ENCODE data around the gene CSTF3.

Gene CSTF3

GRCh38 chr11:33067294-33067693 is 94.0 kb downstream of the CSTF3 start:
- Histone ChIP-seq H3K9me3 (replicated peaks; ENCODE audit: low read length) (no peaks in the 10 kb centered on the region), H3K4me3 (ENCODE audit: low read length) (no peak overlapping the region), H3K9ac (ENCODE audit: low read depth, low read length) (no peak overlapping the region), H3K36me3 (ENCODE audit: insufficient read depth, low read length) (peaks cover 43% of the 10 kb centered on the region), H3K4me2 (ENCODE audit: low read length) (no peak overlapping the region), H3K27me3 (ENCODE audit: control insufficient read depth, insufficient read depth, low read length) (no peaks in the 10 kb centered on the region), H3K4me1 (ENCODE audit: control insufficient read depth, insufficient read depth, low read length) (peaks cover 4% of the 10 kb centered on the region)

DNA sequence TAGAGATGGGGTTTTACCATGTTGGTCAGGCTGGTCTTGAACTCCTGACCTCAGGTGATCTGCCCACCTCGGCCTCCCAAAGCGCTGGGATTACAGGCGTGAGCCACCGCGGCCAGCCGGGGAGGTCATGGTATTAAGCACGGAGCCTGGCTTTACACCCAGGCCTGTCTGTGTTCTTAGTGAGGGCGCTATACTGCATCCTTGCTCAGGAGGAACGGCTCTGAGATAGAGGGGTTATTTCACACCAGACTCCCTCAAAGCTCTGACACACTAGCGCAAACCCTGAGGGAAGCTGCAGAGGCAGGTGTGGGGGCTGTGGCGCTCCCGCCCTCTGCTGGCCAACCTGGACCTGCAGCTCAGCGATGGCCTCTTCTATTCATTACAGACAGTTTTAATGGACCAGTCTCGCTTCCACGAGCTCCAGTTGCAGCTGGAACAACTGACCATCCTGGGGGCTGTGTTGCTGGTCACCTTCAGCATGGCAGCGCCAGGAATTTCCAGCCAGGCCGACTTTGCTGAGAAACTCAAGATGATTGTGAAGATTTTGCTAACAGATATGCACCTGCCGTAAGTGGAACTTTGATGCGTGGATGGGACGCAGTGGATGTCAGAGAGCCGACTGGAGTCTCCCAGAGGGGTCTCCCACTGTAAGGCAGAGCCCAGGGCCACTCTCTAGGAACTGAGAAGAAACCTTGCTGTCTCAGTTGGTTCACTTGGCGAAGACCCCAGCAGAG is 95.7 kb downstream of the CSTF3 start:
- no peak overlapping the region for H3K9ac ChIP-seq (ENCODE audit: low read depth, low read length)
- peaks cover 38% of the 10 kb centered on the region for H3K36me3 ChIP-seq (ENCODE audit: insufficient read depth, low read length)

DNA sequence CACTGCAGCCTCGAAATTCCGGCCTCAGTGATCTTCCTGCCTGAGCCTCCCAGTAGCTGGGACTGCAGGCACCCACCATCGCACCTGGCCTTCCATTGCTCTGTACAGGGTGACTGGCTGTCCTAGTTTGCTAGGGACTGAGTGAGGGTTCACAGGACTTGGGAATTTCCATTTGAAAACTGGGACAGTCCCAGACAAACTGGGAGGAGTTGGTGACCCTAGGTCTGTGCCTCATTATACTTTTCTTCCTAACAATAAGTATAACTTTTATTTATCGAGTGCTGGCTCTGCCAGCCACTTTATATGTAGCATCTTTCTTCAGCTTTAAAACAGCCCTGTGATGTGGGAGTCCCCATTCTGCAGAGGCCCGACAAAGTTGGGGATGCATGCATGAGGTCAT is 96.4 kb downstream of the CSTF3 start:
- H3K9me3 ChIP-seq (replicated peaks; ENCODE audit: low read length), result no peaks in the 10 kb centered on the region
- peaks cover 40% of the 10 kb centered on the region for H3K36me3 ChIP-seq (ENCODE audit: insufficient read depth, low read length)
- no peak overlapping the region for H3K4me2 ChIP-seq (ENCODE audit: low read length)
- no peak overlapping the region for H3K9ac ChIP-seq (ENCODE audit: low read depth, low read length)
- H3K4me3 ChIP-seq (ENCODE audit: low read length), result no peak overlapping the region
- no peaks in the 10 kb centered on the region for H3K27me3 ChIP-seq (ENCODE audit: control insufficient read depth, insufficient read depth, low read length)
- peaks cover 14% of the 10 kb centered on the region for H3K4me1 ChIP-seq (ENCODE audit: control insufficient read depth, insufficient read depth, low read length)

More for the DNA sequence above, 95.7 kb downstream of the CSTF3 start:
- Histone ChIP-seq H3K27me3 (ENCODE audit: control insufficient read depth, insufficient read depth, low read length) (no peaks in the 10 kb centered on the region), H3K4me1 (ENCODE audit: control insufficient read depth, insufficient read depth, low read length) (peaks cover 14% of the 10 kb centered on the region), H3K4me2 (ENCODE audit: low read length) (no peak overlapping the region), H3K9me3 (replicated peaks; ENCODE audit: low read length) (no peaks in the 10 kb centered on the region), H3K4me3 (ENCODE audit: low read length) (no peak overlapping the region)

DNA sequence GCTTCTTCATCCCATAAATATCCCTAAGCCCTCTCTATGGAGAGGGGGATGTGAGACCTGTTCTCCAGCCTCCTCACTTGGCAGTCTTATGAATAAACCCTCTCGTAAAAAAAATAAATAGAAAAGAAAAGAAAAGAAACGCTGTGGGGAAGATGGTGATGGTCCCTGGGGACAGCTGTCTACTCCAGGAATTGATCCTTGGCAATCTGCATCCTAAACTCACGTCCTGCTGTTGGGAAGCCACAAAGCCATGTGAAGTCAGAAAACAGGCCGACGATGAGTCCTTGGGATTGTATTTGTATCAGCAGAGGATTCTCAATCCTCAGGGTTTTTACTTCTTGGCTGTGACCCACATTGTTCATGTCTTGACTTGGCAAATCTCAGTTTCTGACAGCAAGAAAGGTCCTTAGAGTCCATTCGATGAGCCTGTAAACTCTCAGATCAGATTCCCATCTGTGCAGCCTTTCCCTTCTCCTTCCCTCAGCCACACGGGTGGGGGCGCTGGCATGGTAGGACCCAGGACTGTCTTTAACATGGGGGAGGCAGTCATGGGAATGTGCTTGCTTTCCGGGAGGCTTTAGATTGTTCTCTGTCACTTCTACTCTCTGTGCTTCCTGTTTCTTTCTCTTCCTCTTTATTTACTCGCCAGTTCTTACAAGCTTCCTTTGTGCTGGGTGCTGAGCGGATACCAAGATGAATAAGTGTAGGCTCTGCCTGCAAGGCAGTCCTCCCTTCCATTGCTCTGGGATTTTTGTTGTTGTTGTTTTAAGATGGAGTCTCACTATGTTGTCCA is 97.1 kb downstream of the CSTF3 start:
- H3K4me2 ChIP-seq (ENCODE audit: low read length), result no peak overlapping the region
- H3K9ac ChIP-seq (ENCODE audit: low read depth, low read length), result no peak overlapping the region
- H3K36me3 ChIP-seq (ENCODE audit: insufficient read depth, low read length), result peaks cover 42% of the 10 kb centered on the region
- H3K9me3 ChIP-seq (replicated peaks; ENCODE audit: low read length), result no peaks in the 10 kb centered on the region
- H3K4me1 ChIP-seq (ENCODE audit: control insufficient read depth, insufficient read depth, low read length), result peaks cover 14% of the 10 kb centered on the region
- no peaks in the 10 kb centered on the region for H3K27me3 ChIP-seq (ENCODE audit: control insufficient read depth, insufficient read depth, low read length)
- H3K4me3 ChIP-seq (ENCODE audit: low read length), result no peak overlapping the region

- Histone ChIP-seq H3K36me3 (ENCODE audit: insufficient read depth, low read length) (peaks cover 44% of the 10 kb centered on the region), H3K27me3 (ENCODE audit: control insufficient read depth, insufficient read depth, low read length) (no peaks in the 10 kb centered on the region), H3K9me3 (replicated peaks; ENCODE audit: low read length) (no peaks in the 10 kb centered on the region), H3K9ac (ENCODE audit: low read depth, low read length) (no peak overlapping the region), H3K4me2 (ENCODE audit: low read length) (no peak overlapping the region), H3K4me3 (ENCODE audit: low read length) (no peak overlapping the region), H3K4me1 (ENCODE audit: control insufficient read depth, insufficient read depth, low read length) (peaks cover 14% of the 10 kb centered on the region)
Observed at GRCh38 chr11:33063326-33063881, 97.9 kb downstream of the CSTF3 start.

DNA sequence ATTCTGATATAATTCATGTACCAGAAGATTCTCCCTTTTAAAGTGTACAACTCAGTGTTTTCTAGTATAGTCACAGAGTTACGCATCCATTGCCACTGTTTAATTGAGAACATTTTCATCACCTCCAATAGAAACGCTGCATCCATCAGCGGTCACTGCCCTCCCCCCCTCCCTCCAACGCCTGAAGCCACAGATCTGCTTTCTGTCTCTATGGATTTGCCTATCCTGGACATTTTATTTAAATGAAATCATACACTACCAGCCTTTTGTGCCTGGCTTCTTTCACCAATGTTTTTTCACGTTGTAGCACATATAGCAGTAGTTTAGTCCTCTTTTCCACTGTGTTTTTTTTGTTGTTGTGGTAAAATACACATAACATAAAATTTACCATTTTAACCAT is 99.1 kb downstream of the CSTF3 start:
- Histone ChIP-seq H3K9me3 (replicated peaks; ENCODE audit: low read length) (no peaks in the 10 kb centered on the region), H3K4me3 (ENCODE audit: low read length) (no peak overlapping the region), H3K4me2 (ENCODE audit: low read length) (no peak overlapping the region), H3K36me3 (ENCODE audit: insufficient read depth, low read length) (peaks cover 43% of the 10 kb centered on the region), H3K4me1 (ENCODE audit: control insufficient read depth, insufficient read depth, low read length) (peaks cover 14% of the 10 kb centered on the region), H3K27me3 (ENCODE audit: control insufficient read depth, insufficient read depth, low read length) (no peaks in the 10 kb centered on the region), H3K9ac (ENCODE audit: low read depth, low read length) (no peak overlapping the region)

DNA sequence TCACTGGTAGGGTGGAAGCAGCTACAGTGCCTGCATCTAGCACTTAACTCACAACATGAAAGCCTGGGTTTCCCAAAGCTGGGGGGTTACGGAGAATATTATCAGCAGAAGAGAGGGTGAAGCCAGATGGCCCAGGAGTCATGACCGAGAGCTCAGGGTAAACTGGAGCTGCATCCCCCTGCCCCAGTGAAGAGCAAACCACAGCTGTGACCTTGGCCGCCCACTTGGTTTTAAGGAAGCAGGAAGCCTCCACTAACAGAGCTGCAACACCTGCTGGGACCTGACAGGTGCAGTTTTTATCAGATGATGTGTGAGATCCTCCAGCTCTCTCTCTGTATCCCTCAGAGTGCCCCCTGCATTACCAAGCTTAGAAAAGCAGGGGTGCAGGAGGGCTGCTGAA is 101.0 kb downstream of the CSTF3 start:
- no peaks in the 10 kb centered on the region for H3K27me3 ChIP-seq (ENCODE audit: control insufficient read depth, insufficient read depth, low read length)
- no peaks in the 10 kb centered on the region for H3K9me3 ChIP-seq (replicated peaks; ENCODE audit: low read length)
- no peak overlapping the region for H3K4me3 ChIP-seq (ENCODE audit: low read length)
- no peak overlapping the region for H3K9ac ChIP-seq (ENCODE audit: low read depth, low read length)
- peaks cover 39% of the 10 kb centered on the region for H3K36me3 ChIP-seq (ENCODE audit: insufficient read depth, low read length)
- no peak overlapping the region for H3K4me2 ChIP-seq (ENCODE audit: low read length)
- H3K4me1 ChIP-seq (ENCODE audit: control insufficient read depth, insufficient read depth, low read length), result peaks cover 14% of the 10 kb centered on the region

- Histone ChIP-seq H3K9me3 (replicated peaks; ENCODE audit: low read length) (no peaks in the 10 kb centered on the region), H3K4me2 (ENCODE audit: low read length) (no peak overlapping the region), H3K4me3 (ENCODE audit: low read length) (no peak overlapping the region), H3K27me3 (ENCODE audit: control insufficient read depth, insufficient read depth, low read length) (no peaks in the 10 kb centered on the region), H3K4me1 (ENCODE audit: control insufficient read depth, insufficient read depth, low read length) (peaks cover 14% of the 10 kb centered on the region), H3K36me3 (ENCODE audit: insufficient read depth, low read length) (peaks cover 46% of the 10 kb centered on the region), H3K9ac (ENCODE audit: low read depth, low read length) (no peak overlapping the region)
Observed at GRCh38 chr11:33059331-33060007, 101.8 kb downstream of the CSTF3 start.

DNA sequence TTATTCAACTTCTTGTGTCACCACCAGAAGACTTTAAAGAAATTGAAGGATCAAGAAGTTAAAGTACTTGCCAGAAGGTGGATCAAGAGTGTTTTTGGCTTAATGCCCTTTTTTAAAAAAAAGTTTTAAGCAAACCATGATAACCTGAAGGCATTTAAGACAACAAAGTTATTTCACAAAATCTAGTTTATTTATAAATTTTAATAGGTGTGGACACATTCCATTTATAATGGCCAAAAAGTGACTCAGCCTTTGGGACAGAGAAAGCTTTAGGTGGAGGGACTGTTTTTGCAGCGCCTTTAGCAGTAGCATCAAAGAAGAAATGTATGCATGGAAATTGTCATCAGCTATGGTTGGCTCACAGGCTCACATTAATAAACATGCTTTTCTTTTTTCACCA is 104.0 kb downstream of the CSTF3 start:
- Histone ChIP-seq H3K4me1 (ENCODE audit: control insufficient read depth, insufficient read depth, low read length) (peaks cover 10% of the 10 kb centered on the region), H3K9ac (ENCODE audit: low read depth, low read length) (no peak overlapping the region), H3K9me3 (replicated peaks; ENCODE audit: low read length) (no peaks in the 10 kb centered on the region), H3K4me3 (ENCODE audit: low read length) (no peak overlapping the region), H3K27me3 (ENCODE audit: control insufficient read depth, insufficient read depth, low read length) (no peaks in the 10 kb centered on the region), H3K36me3 (ENCODE audit: insufficient read depth, low read length) (peaks cover 43% of the 10 kb centered on the region), H3K4me2 (ENCODE audit: low read length) (no peak overlapping the region)

- Histone ChIP-seq H3K4me2 (ENCODE audit: low read length) (no peak overlapping the region), H3K9ac (ENCODE audit: low read depth, low read length) (no peak overlapping the region), H3K9me3 (replicated peaks; ENCODE audit: low read length) (no peaks in the 10 kb centered on the region), H3K27me3 (ENCODE audit: control insufficient read depth, insufficient read depth, low read length) (no peaks in the 10 kb centered on the region), H3K36me3 (ENCODE audit: insufficient read depth, low read length) (peaks cover 37% of the 10 kb centered on the region), H3K4me1 (ENCODE audit: control insufficient read depth, insufficient read depth, low read length) (no peaks in the 10 kb centered on the region), H3K4me3 (ENCODE audit: low read length) (no peak overlapping the region)
Observed at GRCh38 chr11:33055375-33055774, 105.9 kb downstream of the CSTF3 start.

DNA sequence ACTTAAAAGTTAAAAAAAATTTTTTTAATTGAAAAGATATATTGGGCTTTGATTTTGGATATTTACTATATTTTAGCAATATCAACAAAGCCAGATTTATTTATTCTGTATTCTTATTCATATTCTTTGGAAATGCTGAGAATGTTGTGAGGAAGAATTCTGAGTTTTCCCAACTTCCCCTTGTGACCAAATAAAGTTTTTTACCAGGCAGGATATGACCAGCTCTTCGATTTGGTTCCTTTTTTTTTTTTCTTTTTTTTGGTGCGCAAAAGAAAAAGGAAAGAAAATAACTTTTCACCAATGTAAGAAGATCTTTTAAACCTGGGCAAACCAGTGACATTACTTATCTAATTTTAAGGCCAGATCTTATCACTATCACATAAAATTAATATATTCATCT is 109.0 kb downstream of the CSTF3 start:
- no peak overlapping the region for H3K4me3 ChIP-seq (ENCODE audit: low read length)
- no peak overlapping the region for H3K9ac ChIP-seq (ENCODE audit: low read depth, low read length)
- no peaks in the 10 kb centered on the region for H3K27me3 ChIP-seq (ENCODE audit: control insufficient read depth, insufficient read depth, low read length)
- no peaks in the 10 kb centered on the region for H3K4me1 ChIP-seq (ENCODE audit: control insufficient read depth, insufficient read depth, low read length)
- H3K9me3 ChIP-seq (replicated peaks; ENCODE audit: low read length), result no peaks in the 10 kb centered on the region
- H3K36me3 ChIP-seq (ENCODE audit: insufficient read depth, low read length), result peaks cover 14% of the 10 kb centered on the region
- no peak overlapping the region for H3K4me2 ChIP-seq (ENCODE audit: low read length)

Measured in skeletal muscle satellite cell (primary cell).